ENCODE results near the gene GPR17. TPM values are rescaled to one million over a fixed set of nuclear protein-coding genes. Genes with fewer than 3 reads are reported as not detected.

Gene GPR17
- total and polyA plus RNA-seq, 2 experiments from 2014 or later, result not detected

- TF ChIP-seq, protein P1, sequence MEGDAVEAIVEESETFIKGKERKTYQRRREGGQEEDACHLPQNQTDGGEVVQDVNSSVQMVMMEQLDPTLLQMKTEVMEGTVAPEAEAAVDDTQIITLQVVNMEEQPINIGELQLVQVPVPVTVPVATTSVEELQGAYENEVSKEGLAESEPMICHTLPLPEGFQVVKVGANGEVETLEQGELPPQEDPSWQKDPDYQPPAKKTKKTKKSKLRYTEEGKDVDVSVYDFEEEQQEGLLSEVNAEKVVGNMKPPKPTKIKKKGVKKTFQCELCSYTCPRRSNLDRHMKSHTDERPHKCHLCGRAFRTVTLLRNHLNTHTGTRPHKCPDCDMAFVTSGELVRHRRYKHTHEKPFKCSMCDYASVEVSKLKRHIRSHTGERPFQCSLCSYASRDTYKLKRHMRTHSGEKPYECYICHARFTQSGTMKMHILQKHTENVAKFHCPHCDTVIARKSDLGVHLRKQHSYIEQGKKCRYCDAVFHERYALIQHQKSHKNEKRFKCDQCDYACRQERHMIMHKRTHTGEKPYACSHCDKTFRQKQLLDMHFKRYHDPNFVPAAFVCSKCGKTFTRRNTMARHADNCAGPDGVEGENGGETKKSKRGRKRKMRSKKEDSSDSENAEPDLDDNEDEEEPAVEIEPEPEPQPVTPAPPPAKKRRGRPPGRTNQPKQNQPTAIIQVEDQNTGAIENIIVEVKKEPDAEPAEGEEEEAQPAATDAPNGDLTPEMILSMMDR (conservative IDR thresholded peaks at IDR 0.05; ENCODE audit: low read depth in 2 of 2), result no peak
- TF ChIP-seq EZH2 (IDR thresholded peaks at IDR 0.05; ENCODE audit: low read depth, unreplicated experiment) (no peak), POLR2AphosphoS5 (IDR thresholded peaks at IDR 0.05; ENCODE audit: low read depth) (no peak), CREB1 (CRISPR knock-in tag; IDR thresholded peaks at IDR 0.05; ENCODE audit: low read depth) (no peak)
These were observed 25.0 kb downstream of the GPR17 start (continued) for GRCh38 chr2:127670957-127671290.

- no peak overlapping the region for H3K4me2 ChIP-seq
- no peaks in the 10 kb centered on the region for H4K20me1 ChIP-seq (replicated peaks; ENCODE audit: insufficient read depth)
- Mint-ChIP-seq H3K9me3 (no peaks in the 10 kb centered on the region; the same call in 2 of the 3 replicates), H3K36me3 (ENCODE audit: low read depth) (no peaks in the 10 kb centered on the region), H3K4me3 (no peak overlapping the region), H3K27me3 (ENCODE audit: insufficient read depth, low read depth, poor library complexity) (peaks cover 32% of the 10 kb centered on the region), H3K4me1 (peaks cover 8% of the 10 kb centered on the region), H3K27ac (no peak overlapping the region)
- no peaks in the 10 kb centered on the region for H3K9me2 ChIP-seq (ENCODE audit: insufficient read depth)
- ATAC-seq (no peak), DNase-seq (ENCODE audit: low spot score) (no peak)
- H2AFZ ChIP-seq, result no peak overlapping the region
- H3K4me1 ChIP-seq (ENCODE audit: insufficient read depth), result peaks cover 6% of the 10 kb centered on the region
- peaks cover 38% of the 10 kb centered on the region for H3K27me3 ChIP-seq (ENCODE audit: insufficient read depth)
- 0 out of 2 replicates have a peak, but pooled peaks cover 4% of the 10 kb centered on the region for H3F3A ChIP-seq (replicated peaks; ENCODE audit: low read depth)
- H3K36me3 ChIP-seq (ENCODE audit: insufficient read depth), result no peaks in the 10 kb centered on the region
- H3K4me3 ChIP-seq, result no peak overlapping the region
- H3K27ac ChIP-seq (ENCODE audit: low read depth), result no peak overlapping the region
- no peaks in the 10 kb centered on the region for H3K79me2 ChIP-seq (replicated peaks; ENCODE audit: insufficient read depth)
- TF ChIP-seq REST (IDR thresholded peaks at IDR 0.05; ENCODE audit: unreplicated experiment) (no peak), ETS1 (IDR thresholded peaks at IDR 0.05) (no peak), EZH2phosphoT487 (IDR thresholded peaks at IDR 0.05; ENCODE audit: unreplicated experiment) (no peak), POLR2AphosphoS5 (IDR thresholded peaks at IDR 0.05; ENCODE audit: low read depth) (no peak), EZH2 (IDR thresholded peaks at IDR 0.05; ENCODE audit: low read depth, unreplicated experiment) (no peak), ZNF331 (CRISPR knock-in tag; IDR thresholded peaks at IDR 0.05; ENCODE audit: low read depth) (no peak), CREB1 (CRISPR knock-in tag; IDR thresholded peaks at IDR 0.05; ENCODE audit: low read depth) (no peak), NANOG (IDR thresholded peaks at IDR 0.05; ENCODE audit: borderline replicate concordance) (no peak)
- TF ChIP-seq, protein P1 (conservative IDR thresholded peaks at IDR 0.05; ENCODE audit: low read depth in 2 of 2), result no peak
These were observed 25.8 kb downstream of the GPR17 start for GRCh38 chr2:127671557-127672302.

All from GM23338 (cell line).